ENCODE results near the gene ANKRD17.
"Not testable (repeated sequence)": the region's sequence is repeated elsewhere in the genome, so short reads cannot be mapped to it uniquely, and the experiment has no call there.

ANKRD17 gene

DNA sequence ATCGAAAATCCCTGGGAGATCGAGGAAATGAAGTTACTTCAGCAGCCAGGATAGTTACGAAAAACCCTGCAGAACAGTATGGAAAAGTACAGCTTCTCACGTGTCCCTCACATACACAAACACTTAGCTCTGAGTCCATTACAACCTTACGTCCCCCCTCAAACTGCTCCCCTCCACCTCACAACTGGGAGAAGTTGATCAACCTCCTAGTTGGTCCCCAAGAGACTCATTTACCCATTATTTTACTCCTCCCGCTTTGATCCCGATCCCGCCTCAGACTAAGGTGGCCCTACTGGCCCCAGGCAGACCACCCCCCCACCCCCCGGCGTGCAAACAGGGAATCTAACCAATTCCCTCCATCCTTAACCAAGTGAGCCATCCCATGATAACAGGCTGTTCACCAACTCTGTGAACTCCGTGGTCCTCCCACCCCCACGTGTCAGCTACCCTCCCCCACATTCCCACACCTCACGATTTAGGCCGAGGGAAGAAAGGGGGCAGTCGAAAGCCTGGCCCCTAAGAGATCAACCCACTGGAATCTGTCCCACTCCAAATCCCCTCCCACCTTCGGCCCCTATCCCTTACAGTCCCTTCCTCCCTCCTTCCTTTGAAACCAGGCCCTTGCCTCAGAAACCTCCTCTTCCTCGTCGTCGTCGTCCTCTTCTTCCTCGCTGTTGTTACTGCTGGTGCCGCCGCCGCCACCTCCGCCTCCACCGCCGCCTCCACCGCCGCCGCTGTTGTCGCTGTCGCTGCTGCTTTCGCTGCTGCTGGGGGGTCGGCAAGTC is 755 bp downstream of the ANKRD17 start:
- Histone ChIP-seq H3K27me3 (replicated peaks; ENCODE audit: insufficient read depth, low read length) (no peaks in the 10 kb centered on the region), H3K4me2 (ENCODE audit: low read depth, low read length) (peak overlapping the region; percentile 75), H3K9ac (ENCODE audit: low read length) (peak overlapping the region; percentile 89), H3F3A (ENCODE audit: insufficient read depth, low read length) (peaks cover 18% of the 10 kb centered on the region), H3K4me1 (ENCODE audit: low read length) (peaks cover 16% of the 10 kb centered on the region), H4K20me1 (ENCODE audit: insufficient read depth, low read length) (peaks cover 32% of the 10 kb centered on the region), H2AFZ (ENCODE audit: low read length) (peak overlapping the region; percentile 44), H3K9me2 (replicated peaks; ENCODE audit: insufficient read depth, low read length) (no peaks in the 10 kb centered on the region), H3K27ac (ENCODE audit: low read length) (peak overlapping the region; percentile 94; the same call in 1 of the 2 replicates), H3K9me3 (replicated peaks; ENCODE audit: insufficient read depth, low read length) (no peaks in the 10 kb centered on the region), H3K4me3 (ENCODE audit: low read length) (peak overlapping the region; percentile 95), H3K79me2 (ENCODE audit: low read length) (peaks cover 73% of the 10 kb centered on the region), H3K36me3 (replicated peaks; ENCODE audit: insufficient read depth, low read length) (no peaks in the 10 kb centered on the region)
- TF ChIP-seq EZH2 (optimal IDR thresholded peaks at IDR 0.05; ENCODE audit: low read depth, low read length) (no peak), EZH2phosphoT487 (IDR thresholded peaks at IDR 0.05; ENCODE audit: low read length) (no peak), CTCF (IDR thresholded peaks at IDR 0.05; ENCODE audit: low read length) (no peak)
- peak; percentile 23 for DNase-seq

- Histone ChIP-seq H3K4me2 (ENCODE audit: low read depth, low read length) (peak overlapping the region; percentile 75), H3K27ac (ENCODE audit: low read length) (peak overlapping the region; percentile 94; the same call in 1 of the 2 replicates), H3K4me1 (ENCODE audit: low read length) (peaks cover 16% of the 10 kb centered on the region), H4K20me1 (ENCODE audit: insufficient read depth, low read length) (peaks cover 35% of the 10 kb centered on the region), H3K36me3 (replicated peaks; ENCODE audit: insufficient read depth, low read length) (no peaks in the 10 kb centered on the region), H2AFZ (ENCODE audit: low read length) (no peak overlapping the region), H3K27me3 (replicated peaks; ENCODE audit: insufficient read depth, low read length) (no peaks in the 10 kb centered on the region), H3K79me2 (ENCODE audit: low read length) (peaks cover 79% of the 10 kb centered on the region), H3K4me3 (ENCODE audit: low read length) (peak overlapping the region; percentile 95), H3K9me3 (replicated peaks; ENCODE audit: insufficient read depth, low read length) (no peaks in the 10 kb centered on the region), H3K9ac (ENCODE audit: low read length) (peak overlapping the region; percentile 89; the same call in 1 of the 2 replicates), H3F3A (ENCODE audit: insufficient read depth, low read length) (peaks cover 18% of the 10 kb centered on the region), H3K9me2 (replicated peaks; ENCODE audit: insufficient read depth, low read length) (no peaks in the 10 kb centered on the region)
- peak; percentile 70 for DNase-seq
- peak; percentile 64 for TF ChIP-seq CTCF (IDR thresholded peaks at IDR 0.05; ENCODE audit: low read length)
- no peak for TF ChIP-seq EZH2phosphoT487 (IDR thresholded peaks at IDR 0.05; ENCODE audit: low read length)
- TF ChIP-seq EZH2 (optimal IDR thresholded peaks at IDR 0.05; ENCODE audit: low read depth, low read length) = no peak
Measured at GRCh38 chr4:73257234-73257633, 1.4 kb downstream of the ANKRD17 start.

DNA sequence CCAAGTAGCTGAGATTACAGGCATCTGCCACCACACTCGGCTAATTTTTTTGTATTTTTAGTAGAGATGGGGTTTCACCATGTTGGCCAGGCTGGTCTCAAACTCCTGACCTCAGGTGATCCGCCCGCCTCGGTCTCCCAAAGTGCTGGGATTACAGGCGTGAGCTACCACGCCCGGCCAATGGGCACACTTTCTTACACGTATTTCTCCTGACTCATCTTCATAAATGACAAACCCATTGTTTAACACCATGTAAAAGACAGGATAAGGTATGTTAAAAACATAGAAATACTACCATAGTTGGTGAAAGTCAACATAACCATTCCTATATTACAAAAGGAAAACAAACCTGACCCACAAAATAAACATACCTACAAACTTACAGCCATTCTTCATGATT is 2.8 kb downstream of the ANKRD17 start:
- not testable (repeated sequence) for H3K9ac ChIP-seq (ENCODE audit: low read length); H3K9me3 ChIP-seq (replicated peaks; ENCODE audit: insufficient read depth, low read length); H3K27me3 ChIP-seq (replicated peaks; ENCODE audit: insufficient read depth, low read length); DNase-seq; H2AFZ ChIP-seq (ENCODE audit: low read length); H3K9me2 ChIP-seq (replicated peaks; ENCODE audit: insufficient read depth, low read length); H3K36me3 ChIP-seq (replicated peaks; ENCODE audit: insufficient read depth, low read length); H3K27ac ChIP-seq (ENCODE audit: low read length)
- H3F3A ChIP-seq (ENCODE audit: insufficient read depth, low read length) = peaks cover 18% of the 10 kb centered on the region
- peaks cover 91% of the 10 kb centered on the region for H3K79me2 ChIP-seq (ENCODE audit: low read length)
- peaks cover 16% of the 10 kb centered on the region for H3K4me1 ChIP-seq (ENCODE audit: low read length)
- H3K4me2 ChIP-seq (ENCODE audit: low read depth, low read length) = peak overlapping the region; percentile 75; the same call in 1 of the 2 replicates
- peaks cover 35% of the 10 kb centered on the region for H4K20me1 ChIP-seq (ENCODE audit: insufficient read depth, low read length)
- H3K4me3 ChIP-seq (ENCODE audit: low read length) = 0 out of 2 replicates have a peak overlapping the region, but pooled peaks have one; percentile 95

DNA sequence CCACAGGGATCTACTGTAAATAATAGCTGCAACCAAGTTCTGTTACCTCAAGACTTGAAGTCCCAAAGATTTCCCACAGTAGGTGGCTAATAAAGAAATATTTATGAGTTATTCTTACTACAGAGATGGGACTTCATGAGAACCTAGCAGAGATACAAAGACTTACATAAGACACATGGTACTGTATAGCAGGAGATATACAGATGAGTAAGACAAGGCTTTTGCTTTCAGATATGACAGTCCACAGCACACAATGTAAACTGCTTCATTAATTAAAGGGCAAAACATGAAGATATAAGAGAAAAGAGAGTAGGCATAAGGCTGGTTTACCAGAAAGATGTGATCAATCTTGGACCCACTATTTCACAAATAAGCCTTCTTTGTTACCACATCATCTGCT is 6.6 kb downstream of the ANKRD17 start:
- no peak for DNase-seq
- Histone ChIP-seq H3K4me3 (ENCODE audit: low read length) (no peak overlapping the region), H3K36me3 (replicated peaks; ENCODE audit: insufficient read depth, low read length) (no peaks in the 10 kb centered on the region; the same call in 1 of the 2 replicates), H3K4me2 (ENCODE audit: low read depth, low read length) (no peak overlapping the region), H3K4me1 (ENCODE audit: low read length) (peaks cover 11% of the 10 kb centered on the region), H3K9me2 (replicated peaks; ENCODE audit: insufficient read depth, low read length) (no peaks in the 10 kb centered on the region), H3K27ac (ENCODE audit: low read length) (no peak overlapping the region), H3F3A (ENCODE audit: insufficient read depth, low read length) (no peaks in the 10 kb centered on the region), H3K9me3 (replicated peaks; ENCODE audit: insufficient read depth, low read length) (no peaks in the 10 kb centered on the region), H3K27me3 (replicated peaks; ENCODE audit: insufficient read depth, low read length) (no peaks in the 10 kb centered on the region), H3K79me2 (ENCODE audit: low read length) (peaks cover 100% of the 10 kb centered on the region), H2AFZ (ENCODE audit: low read length) (no peak overlapping the region), H3K9ac (ENCODE audit: low read length) (no peak overlapping the region), H4K20me1 (ENCODE audit: insufficient read depth, low read length) (peaks cover 41% of the 10 kb centered on the region)
- TF ChIP-seq CTCF (IDR thresholded peaks at IDR 0.05; ENCODE audit: low read length) (no peak), EZH2phosphoT487 (IDR thresholded peaks at IDR 0.05; ENCODE audit: low read length) (no peak), EZH2 (optimal IDR thresholded peaks at IDR 0.05; ENCODE audit: low read depth, low read length) (no peak)

All from MM.1S (cell line).